Endothelial cell of umbilical vein (primary cell): ENCODE results near the gene SLC35G6. TPM values are rescaled to one million over a fixed set of nuclear protein-coding genes. Genes with fewer than 3 reads are reported as not detected.

Experiments used
- BruUV-seq: library from RNA; stranded (reverse); fragments of 400-500 nt; replicated peaks from 2 replicates; lab custom pipeline; 2021; lab: Mats Ljungman, UMichigan
- CTCF ChIA-PET: fragments of 300-600, 350-600 bp; sonication (Branson Sonifier 250); formaldehyde crosslinking; loops from one replicate; lab custom pipeline; 2021; ENCODE audit warnings: antibody characterized with exemption, inconsistent platforms; lab: Charles Lee
- POLR2A ChIA-PET: fragments of 300-600, 350-600 bp; sonication (Branson Sonifier 250); formaldehyde crosslinking; loops from one replicate; lab custom pipeline; 2021; ENCODE audit warnings: antibody characterized with exemption, inconsistent platforms; lab: Charles Lee
- DNase-seq: peaks from one replicate; pipeline ENCODE4 v3.0.0-alpha.2; 2011; ENCODE audit warnings: low read depth, low spot score
- FAIRE-seq: peaks from 2 replicates; lab custom pipeline; 2011; peaks lifted over from hg19 to GRCh38; lab: Jason Lieb, UNC
- H2AFZ ChIP-seq: 2 replicates; pipeline ENCODE4 v1.6.0; 2012; ENCODE audit warnings: low read depth, low read length, control low read depth, inconsistent platforms
- H3K27ac ChIP-seq: 2 replicates; pipeline ENCODE4 v1.5.1; 2011; ENCODE audit warnings: low read depth, mild to moderate bottlenecking, control low read depth, low read length, moderate library complexity; ENCODE audit not compliant: insufficient read depth
- H3K27me3 ChIP-seq, 2 experiments: 2 replicates each; pipeline versions ENCODE4 v1.6.0 to v1.6.1; 2011; ENCODE audit warnings: low read length in 2 of 2, mixed read lengths in 1 of 2; ENCODE audit not compliant: control insufficient read depth in 2 of 2, insufficient read depth in 2 of 2
- H3K36me3 ChIP-seq, 2 experiments: 2 replicates in 1 of 2; 3 replicates in 1 of 2; pipeline ENCODE4 v1.5.1; 2011; ENCODE audit warnings: low read length in 2 of 2, mild to moderate bottlenecking in 1 of 2, moderate library complexity in 1 of 2; ENCODE audit not compliant: control insufficient read depth in 2 of 2, insufficient read depth in 2 of 2; ENCODE audit errors: extremely low read depth in 1 of 2
- H3K4me1 ChIP-seq: 3 replicates; pipeline ENCODE4 v1.5.1; 2011; ENCODE audit warnings: mild to moderate bottlenecking, low read length; ENCODE audit not compliant: control insufficient read depth, insufficient read depth; ENCODE audit errors: extremely low read depth
- H3K4me2 ChIP-seq: 2 replicates; pipeline ENCODE4 v1.6.1; 2011; ENCODE audit warnings: low read length, control low read depth, mixed read lengths; ENCODE audit not compliant: insufficient read depth
- H3K4me3 ChIP-seq, 3 experiments: fragments of 200-600 bp in 1 of 3; sonication (generic), shearing (Covaris generic) in 1 of 3; replicated peaks in 1 of 3; 2 replicates each; pipeline ENCODE4 v1.5.1; 2011 to 2016; ENCODE audit warnings: control low read depth in 3 of 3, low read length in 3 of 3, mild to moderate bottlenecking in 2 of 3, inconsistent platforms in 1 of 3, low read depth in 1 of 3, moderate library complexity in 1 of 3; ENCODE audit not compliant: insufficient read depth in 1 of 3
- H3K79me2 ChIP-seq: 2 replicates; pipeline ENCODE4 v1.6.0; 2012; ENCODE audit warnings: low read length, inconsistent platforms; ENCODE audit not compliant: control insufficient read depth, insufficient read depth
- H3K9ac ChIP-seq: replicated peaks from 2 replicates; pipeline ENCODE3; 2011; ENCODE audit warnings: low read length, control low read depth; ENCODE audit not compliant: insufficient read depth; ENCODE audit errors: extremely low read depth
- H3K9me1 ChIP-seq: replicated peaks from 3 replicates; pipeline ENCODE4 v1.6.0; 2011; ENCODE audit warnings: mild to moderate bottlenecking, low read length; ENCODE audit not compliant: control insufficient read depth, insufficient read depth; ENCODE audit errors: extremely low read depth
- H3K9me3 ChIP-seq: replicated peaks from 2 replicates; pipeline ENCODE4 v1.5.1; 2012; ENCODE audit warnings: low read length, inconsistent platforms; ENCODE audit not compliant: control insufficient read depth, insufficient read depth
- H4K20me1 ChIP-seq: replicated peaks from 2 replicates; pipeline ENCODE3; 2011; ENCODE audit warnings: mild to moderate bottlenecking, low read length; ENCODE audit not compliant: control insufficient read depth, insufficient read depth; ENCODE audit errors: extremely low read depth
- CTCF ChIP-seq, 2 donors: IDR thresholded peaks; 1 replicate in 1 of 2; 2 replicates in 1 of 2; pipeline ENCODE4 v1.5.1; 2011; ENCODE audit warnings: low read length in 2 of 2, mild to moderate bottlenecking in 2 of 2, moderate library complexity in 2 of 2, control low read depth in 1 of 2, inconsistent platforms in 1 of 2, low read depth in 1 of 2; ENCODE audit not compliant: insufficient read depth in 1 of 2; ENCODE audit errors: extremely low read depth in 1 of 2
- EZH2 ChIP-seq: IDR thresholded peaks from 2 replicates; pipeline ENCODE4 v1.6.1; 2012; ENCODE audit warnings: borderline replicate concordance, low read depth, mild to moderate bottlenecking, moderate library complexity, low read length, inconsistent platforms; ENCODE audit not compliant: severe bottlenecking
- FOS ChIP-seq: IDR thresholded peaks from 2 replicates; pipeline ENCODE4 v1.6.1; 2011; ENCODE audit warnings: mild to moderate bottlenecking, low read length, moderate library complexity, borderline replicate concordance; ENCODE audit not compliant: insufficient read depth
- GATA2 ChIP-seq: IDR thresholded peaks from 2 replicates; pipeline ENCODE4 v1.7.0; 2011; ENCODE audit warnings: low read depth, mild to moderate bottlenecking, moderate library complexity, mixed read lengths, low read length; ENCODE audit not compliant: insufficient read length, insufficient read depth
- JUN ChIP-seq: IDR thresholded peaks from 2 replicates; pipeline ENCODE4 v1.6.1; 2011; ENCODE audit warnings: borderline replicate concordance, low read depth; ENCODE audit not compliant: insufficient read length, insufficient read depth
- MYC ChIP-seq: IDR thresholded peaks from one replicate; pipeline ENCODE4 v1.6.1; 2011; ENCODE audit warnings: mild to moderate bottlenecking, low read depth, low read length
- POLR2A ChIP-seq: IDR thresholded peaks from 2 replicates; pipeline ENCODE4 v1.6.1; 2012; ENCODE audit warnings: low read depth, mild to moderate bottlenecking, control low read depth, low read length
- POLR2AphosphoS5 ChIP-seq: IDR thresholded peaks from 2 replicates; pipeline ENCODE4 v1.6.1; 2012; ENCODE audit warnings: low read depth, mild to moderate bottlenecking, control low read depth, low read length, moderate library complexity; ENCODE audit not compliant: insufficient read depth
- dilution Hi-C: fragments of 300-500 bp; cut with MboI; formaldehyde crosslinking; loops from one replicate; pipeline ENCODE4 v1.15.0; 2019; ENCODE audit warnings: low sequenced_read_pairs; ENCODE audit not compliant: extremely low pct_ligation_motif_present
- intact Hi-C: fragments of 100-400 bp; cut with micrococcal nuclease; formaldehyde crosslinking; loops from one replicate; pipeline ENCODE4 v1.10.0; 2022
- polyA plus RNA-seq, 4 experiments: library from polyadenylated mRNA; depleted of rRNA in 3 of 4; stranded (reverse) in 3 of 4; unstranded in 1 of 4; fragments of >200 nt; gene quantifications; 2 replicates each; pipeline versions ENCODE4 v1.2.1 to v1.2.3, GENCODE V29; 2011 to 2012; ENCODE audit warnings: missing spikeins in 1 of 4
- total RNA-seq: library from RNA; stranded (reverse); gene quantifications from 2 replicates; pipeline ENCODE4 v1.2.3, GENCODE V29; 2021
- TF ChIP-seq, protein P1 (sequence below): IDR thresholded peaks from 2 replicates; pipeline ENCODE4 v1.6.1; 2011; ENCODE audit not compliant: insufficient read depth, insufficient read length

The SLC35G6 gene
- total and polyA plus RNA-seq, 2 donors (not counting 3 experiments of a cell fraction or from before 2014, with no cell fraction given) = not detected

- no peaks in the 10 kb centered on the region for H3K9me3 ChIP-seq
- H3K9ac ChIP-seq = no peak overlapping the region
- H3K4me1 ChIP-seq = no peaks in the 10 kb centered on the region
- H3K79me2 ChIP-seq = no peaks in the 10 kb centered on the region
- BruUV-seq = no TSS peak
- TF ChIP-seq POLR2A (no peak), FOS (no peak), CTCF (IDR thresholded peaks at IDR 0.05; ENCODE audit: extremely low read depth in 1 of 2, insufficient read depth in 1 of 2, low read depth in 1 of 2, low read length in 2 of 2) (no peak), POLR2AphosphoS5 (no peak), EZH2 (no peak), GATA2 (no peak), JUN (no peak), MYC (no peak)
- TF ChIP-seq, protein P1, sequence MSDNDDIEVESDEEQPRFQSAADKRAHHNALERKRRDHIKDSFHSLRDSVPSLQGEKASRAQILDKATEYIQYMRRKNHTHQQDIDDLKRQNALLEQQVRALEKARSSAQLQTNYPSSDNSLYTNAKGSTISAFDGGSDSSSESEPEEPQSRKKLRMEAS = no peak
- no peaks in the 10 kb centered on the region for H3K36me3 ChIP-seq
- no peaks in the 10 kb centered on the region for H4K20me1 ChIP-seq
- intact Hi-C loops = no loop called here
- ChIA-PET CTCF (interaction anchor here (1.2 to 1.4 kb wide), 2 partner anchors 9 to 30 kb away, joined by 3 to 4 read pairs; no protein-coding TSS in a partner anchor), POLR2A (no interaction called here)
- H3K4me3 ChIP-seq = no peak overlapping the region
- H3K27ac ChIP-seq = no peak overlapping the region
- H3K27me3 ChIP-seq = no peaks in the 10 kb centered on the region
- no peaks in the 10 kb centered on the region for H3K9me1 ChIP-seq
- H2AFZ ChIP-seq = no peak overlapping the region
- no peak for DNase-seq
- dilution Hi-C loops = no loop called here
- no peak for FAIRE-seq
- H3K4me2 ChIP-seq = no peak overlapping the region
These were observed 49.0 kb downstream of the SLC35G6 start for GRCh38 chr17:7530023-7530900.

Other genes starting within 250 kb of the SLC35G6 start
Only the 30 nearest of the 40 such genes appear.
- 0.23 TPM in 1 of 2 replicates, not detected in the other for gene SLC2A4, start 199.7 kb upstream of the SLC35G6 start, total RNA-seq
- 0.12 and 0.18 TPM in 2 replicates for gene SLC2A4, start 199.7 kb upstream of the SLC35G6 start, polyA plus RNA-seq
- 0.31 TPM in 1 of 2 replicates, not detected in the other for gene YBX2, start 186.8 kb upstream of the SLC35G6 start, total RNA-seq
- gene YBX2, start 186.8 kb upstream of the SLC35G6 start, polyA plus RNA-seq = 0.15 and 0.18 TPM in 2 replicates
- 847 and 859 TPM in 2 replicates for gene EIF5A, start 173.8 kb upstream of the SLC35G6 start, total RNA-seq
- 650 and 689 TPM in 2 replicates for gene EIF5A, start 173.8 kb upstream of the SLC35G6 start, polyA plus RNA-seq
- 51.6 and 61.3 TPM in 2 replicates for gene GPS2, start 166.1 kb upstream of the SLC35G6 start, total RNA-seq
- gene GPS2, start 166.1 kb upstream of the SLC35G6 start, polyA plus RNA-seq = 132 and 169 TPM in 2 replicates
- 34.2 and 44.9 TPM in 2 replicates for gene NEURL4, start 152.1 kb upstream of the SLC35G6 start, total RNA-seq
- 24.3 and 32.0 TPM in 2 replicates for gene NEURL4, start 152.1 kb upstream of the SLC35G6 start, polyA plus RNA-seq
- gene ACAP1, start 144.9 kb upstream of the SLC35G6 start, total RNA-seq = not detected in 2 replicates
- gene ACAP1, start 144.9 kb upstream of the SLC35G6 start, polyA plus RNA-seq = 0.46 TPM in 1 of 2 replicates, not detected in the other
- 3.5 and 3.8 TPM in 2 replicates for gene KCTD11, start 129.3 kb upstream of the SLC35G6 start, total RNA-seq
- 6.5 and 6.7 TPM in 2 replicates for gene KCTD11, start 129.3 kb upstream of the SLC35G6 start, polyA plus RNA-seq
- gene TMEM95, start 126.3 kb upstream of the SLC35G6 start, total RNA-seq = not detected in 2 replicates
- gene TMEM95, start 126.3 kb upstream of the SLC35G6 start, polyA plus RNA-seq = not detected in 2 replicates
- gene TNK1, start 100.4 kb upstream of the SLC35G6 start, total RNA-seq = 0.58 and 0.67 TPM in 2 replicates
- 0.14 and 0.22 TPM in 2 replicates for gene TNK1, start 100.4 kb upstream of the SLC35G6 start, polyA plus RNA-seq
- 54.5 and 59.9 TPM in 2 replicates for gene PLSCR3, start 86.9 kb upstream of the SLC35G6 start, total RNA-seq
- 94.8 and 111 TPM in 2 replicates for gene PLSCR3, start 86.9 kb upstream of the SLC35G6 start, polyA plus RNA-seq
- gene TMEM256, start 77.3 kb upstream of the SLC35G6 start, total RNA-seq = 57.3 and 67.4 TPM in 2 replicates
- 148 and 218 TPM in 2 replicates for gene TMEM256, start 77.3 kb upstream of the SLC35G6 start, polyA plus RNA-seq
- 25.9 and 29.2 TPM in 2 replicates for gene NLGN2, start 73.6 kb upstream of the SLC35G6 start, total RNA-seq
- gene NLGN2, start 73.6 kb upstream of the SLC35G6 start, polyA plus RNA-seq = 15.4 and 15.5 TPM in 2 replicates
- gene SPEM1, start 61.1 kb upstream of the SLC35G6 start, total RNA-seq = not detected in 2 replicates
- gene SPEM1, start 61.1 kb upstream of the SLC35G6 start, polyA plus RNA-seq = not detected in 2 replicates
- not detected in 2 replicates for gene SPEM2, start 55.8 kb upstream of the SLC35G6 start, total RNA-seq
- not detected in 2 replicates for gene SPEM2, start 55.8 kb upstream of the SLC35G6 start, polyA plus RNA-seq
- not detected in 2 replicates for gene SPEM3, start 52.6 kb upstream of the SLC35G6 start, total RNA-seq
- not detected in 2 replicates for gene SPEM3, start 52.6 kb upstream of the SLC35G6 start, polyA plus RNA-seq
- gene TMEM102, start 46.0 kb upstream of the SLC35G6 start, total RNA-seq = 6.1 and 6.5 TPM in 2 replicates
- 5.8 and 8.4 TPM in 2 replicates for gene TMEM102, start 46.0 kb upstream of the SLC35G6 start, polyA plus RNA-seq
- gene FGF11, start 41.9 kb upstream of the SLC35G6 start, total RNA-seq = 1.8 TPM in 1 of 2 replicates, not detected in the other
- gene FGF11, start 41.9 kb upstream of the SLC35G6 start, polyA plus RNA-seq = 0.70 and 0.92 TPM in 2 replicates
- gene CHRNB1, start 36.4 kb upstream of the SLC35G6 start, total RNA-seq = 5.4 and 5.6 TPM in 2 replicates
- 9.3 and 9.6 TPM in 2 replicates for gene CHRNB1, start 36.4 kb upstream of the SLC35G6 start, polyA plus RNA-seq
- gene ZBTB4, start 1.8 kb upstream of the SLC35G6 start, total RNA-seq = 26.5 and 27.4 TPM in 2 replicates
- 15.1 and 15.7 TPM in 2 replicates for gene ZBTB4, start 1.8 kb upstream of the SLC35G6 start, polyA plus RNA-seq
- 145 and 151 TPM in 2 replicates for gene POLR2A, start 2.9 kb downstream of the SLC35G6 start, total RNA-seq
- 25.1 and 45.9 TPM in 2 replicates for gene POLR2A, start 2.9 kb downstream of the SLC35G6 start, polyA plus RNA-seq
- 21.0 and 28.4 TPM in 2 replicates for gene TNFSF12, start 67.6 kb downstream of the SLC35G6 start, total RNA-seq
- gene TNFSF12, start 67.6 kb downstream of the SLC35G6 start, polyA plus RNA-seq = 39.4 and 40.5 TPM in 2 replicates
- gene TNFSF13, start 77.3 kb downstream of the SLC35G6 start, total RNA-seq = 3.7 and 5.4 TPM in 2 replicates
- gene TNFSF13, start 77.3 kb downstream of the SLC35G6 start, polyA plus RNA-seq = 3.6 and 4.3 TPM in 2 replicates
- gene SENP3, start 80.5 kb downstream of the SLC35G6 start, total RNA-seq = 56.5 and 63.4 TPM in 2 replicates
- 91.6 and 96.5 TPM in 2 replicates for gene SENP3, start 80.5 kb downstream of the SLC35G6 start, polyA plus RNA-seq
- 2.9 and 4.5 TPM in 2 replicates for gene CD68, start 98.2 kb downstream of the SLC35G6 start, total RNA-seq
- 29.1 and 30.8 TPM in 2 replicates for gene CD68, start 98.2 kb downstream of the SLC35G6 start, polyA plus RNA-seq
- 61.2 and 78.0 TPM in 2 replicates for gene MPDU1, start 102.4 kb downstream of the SLC35G6 start, total RNA-seq
- gene MPDU1, start 102.4 kb downstream of the SLC35G6 start, polyA plus RNA-seq = 368 and 384 TPM in 2 replicates
- 0.39 and 0.46 TPM in 2 replicates for gene SOX15, start 108.6 kb downstream of the SLC35G6 start, total RNA-seq
- 0.19 and 0.26 TPM in 2 replicates for gene SOX15, start 108.6 kb downstream of the SLC35G6 start, polyA plus RNA-seq
- 33.1 and 40.1 TPM in 2 replicates for gene FXR2, start 133.5 kb downstream of the SLC35G6 start, total RNA-seq
- 48.9 and 59.9 TPM in 2 replicates for gene FXR2, start 133.5 kb downstream of the SLC35G6 start, polyA plus RNA-seq
- gene SAT2, start 146.4 kb downstream of the SLC35G6 start, total RNA-seq = 51.8 and 52.5 TPM in 2 replicates
- 27.9 and 38.0 TPM in 2 replicates for gene SAT2, start 146.4 kb downstream of the SLC35G6 start, polyA plus RNA-seq
- gene SHBG, start 148.7 kb downstream of the SLC35G6 start, total RNA-seq = not detected in 2 replicates
- 0.32 and 0.51 TPM in 2 replicates for gene SHBG, start 148.7 kb downstream of the SLC35G6 start, polyA plus RNA-seq
- gene ATP1B2, start 169.5 kb downstream of the SLC35G6 start, total RNA-seq = not detected in 2 replicates
- 0.06 TPM in 1 of 2 replicates, not detected in the other for gene ATP1B2, start 169.5 kb downstream of the SLC35G6 start, polyA plus RNA-seq